ENCODE measurements around the gene DUOXA2. TPM values are rescaled to one million over a fixed set of nuclear protein-coding genes. Genes with fewer than 3 reads are reported as not detected.

The DUOXA2 gene
- polyA plus RNA-seq, 1 donor from 2014 or later: not detected

GRCh38 chr15:45111390-45112142, 2.6 kb upstream of the DUOXA2 start:
- Histone ChIP-seq H3K4me2 (ENCODE audit: low read length) (no peak overlapping the region), H3K27me3 (ENCODE audit: insufficient read depth, low read depth, low read length) (peaks cover 76% of the 10 kb centered on the region), H3K9me3 (ENCODE audit: low read length) (no peaks in the 10 kb centered on the region), H2AFZ (ENCODE audit: low read depth, low read length) (no peak overlapping the region), H3K9ac (ENCODE audit: low read length) (no peak overlapping the region), H3K79me2 (replicated peaks; ENCODE audit: insufficient read depth, low read length) (no peaks in the 10 kb centered on the region), H3K36me3 (ENCODE audit: insufficient read depth, low read length) (no peaks in the 10 kb centered on the region), H3K27ac (ENCODE audit: low read length) (no peak overlapping the region), H3F3A (ENCODE audit: insufficient read depth, low read length, poor library complexity, severe bottlenecking) (no peaks in the 10 kb centered on the region), H3K9me2 (ENCODE audit: insufficient read depth, low read length) (no peaks in the 10 kb centered on the region), H3K4me3 (ENCODE audit: low read length) (no peak overlapping the region), H4K20me1 (ENCODE audit: insufficient read depth) (no peaks in the 10 kb centered on the region)
- no peak for TF ChIP-seq SMC3 (conservative IDR thresholded peaks at IDR 0.05; ENCODE audit: poor library complexity)
- no peak for TF ChIP-seq CTCF (IDR thresholded peaks at IDR 0.05; ENCODE audit: poor library complexity, severe bottlenecking)
- no peak for TF ChIP-seq EP300 (conservative IDR thresholded peaks at IDR 0.05; ENCODE audit: poor library complexity, severe bottlenecking)
- no peak for TF ChIP-seq TAF1 (IDR thresholded peaks at IDR 0.05; ENCODE audit: low read depth)
- TF ChIP-seq EZH2 (IDR thresholded peaks at IDR 0.05; ENCODE audit: borderline replicate concordance, insufficient read depth, low read length, poor library complexity, severe bottlenecking): no peak
- no peak for TF ChIP-seq REST (IDR thresholded peaks at IDR 0.05; ENCODE audit: borderline replicate concordance)
- TF ChIP-seq RAD21 (conservative IDR thresholded peaks at IDR 0.05): no peak
- no peak for TF ChIP-seq POLR2AphosphoS5 (IDR thresholded peaks at IDR 0.05)
- no peak for TF ChIP-seq MXI1 (conservative IDR thresholded peaks at IDR 0.05; ENCODE audit: poor library complexity, severe bottlenecking)

GRCh38 chr15:45112143-45112590, 2.0 kb upstream of the DUOXA2 start:
- H3F3A ChIP-seq (ENCODE audit: insufficient read depth, low read length, poor library complexity, severe bottlenecking): no peaks in the 10 kb centered on the region
- peaks cover 82% of the 10 kb centered on the region for H3K27me3 ChIP-seq (ENCODE audit: insufficient read depth, low read depth, low read length)
- no peaks in the 10 kb centered on the region for H3K36me3 ChIP-seq (ENCODE audit: insufficient read depth, low read length)
- no peaks in the 10 kb centered on the region for H4K20me1 ChIP-seq (ENCODE audit: insufficient read depth)
- H3K9me2 ChIP-seq (ENCODE audit: insufficient read depth, low read length): no peaks in the 10 kb centered on the region
- no peaks in the 10 kb centered on the region for H3K9me3 ChIP-seq (ENCODE audit: low read length)
- no peak overlapping the region for H3K27ac ChIP-seq (ENCODE audit: low read length)
- TF ChIP-seq TAF1 (IDR thresholded peaks at IDR 0.05; ENCODE audit: low read depth) (no peak), EZH2 (IDR thresholded peaks at IDR 0.05; ENCODE audit: borderline replicate concordance, insufficient read depth, low read length, poor library complexity, severe bottlenecking) (no peak), SMC3 (conservative IDR thresholded peaks at IDR 0.05; ENCODE audit: poor library complexity) (no peak), POLR2AphosphoS5 (IDR thresholded peaks at IDR 0.05) (peak; percentile 48)
- H2AFZ ChIP-seq (ENCODE audit: low read depth, low read length): no peak overlapping the region
- H3K9ac ChIP-seq (ENCODE audit: low read length): no peak overlapping the region
- H3K79me2 ChIP-seq (replicated peaks; ENCODE audit: insufficient read depth, low read length): no peaks in the 10 kb centered on the region
- peak overlapping the region; percentile 60 for H3K4me3 ChIP-seq (ENCODE audit: low read length)
- H3K4me2 ChIP-seq (ENCODE audit: low read length): peak overlapping the region; percentile 19
